Glutamatergic neuron (in vitro differentiated cells): ENCODE data around the gene FGF7. TPM values are rescaled to one million over a fixed set of nuclear protein-coding genes. Genes with fewer than 3 reads are reported as not detected.
"Not testable (repeated sequence)": the region's sequence is repeated elsewhere in the genome, so short reads cannot be mapped to it uniquely, and the experiment has no call there.

Experiments used
- DNase-seq: peaks from one replicate; pipeline ENCODE4 v3.0.0; 2022
- H3K27ac Mint-ChIP-seq: one replicate; pipeline ENCODE4 v1.8.0; 2020; ENCODE audit warnings: mild to moderate bottlenecking, mixed read lengths, inconsistent platforms; ENCODE audit not compliant: unreplicated experiment
- H3K27me3 Mint-ChIP-seq: one replicate; pipeline ENCODE4 v1.8.0; 2020; ENCODE audit warnings: mild to moderate bottlenecking, moderate library complexity, mixed read lengths, inconsistent platforms; ENCODE audit not compliant: unreplicated experiment
- H3K36me3 Mint-ChIP-seq: one replicate; pipeline ENCODE4 v1.8.0; 2020; ENCODE audit warnings: mild to moderate bottlenecking, mixed read lengths, inconsistent platforms; ENCODE audit not compliant: unreplicated experiment
- H3K4me1 Mint-ChIP-seq: one replicate; pipeline ENCODE4 v1.8.0; 2020; ENCODE audit warnings: mild to moderate bottlenecking, low read depth, mixed read lengths, inconsistent platforms; ENCODE audit not compliant: unreplicated experiment
- H3K4me3 Mint-ChIP-seq: one replicate; pipeline ENCODE4 v1.8.0; 2020; ENCODE audit warnings: mild to moderate bottlenecking, mixed read lengths, inconsistent platforms; ENCODE audit not compliant: unreplicated experiment
- H3K9me3 Mint-ChIP-seq: one replicate; pipeline ENCODE4 v1.8.0; 2020; ENCODE audit warnings: mild to moderate bottlenecking, moderate library complexity, mixed read lengths, inconsistent platforms; ENCODE audit not compliant: unreplicated experiment
- total RNA-seq: library from RNA; stranded (reverse); fragmentation: NEBNext Ultra II Directional; extraction: Animal tissue kit (Norgen Biotek cat#: 25700); gene quantifications from one replicate; pipeline ENCODE4 v1.2.1, GENCODE V29; 2021; ENCODE audit not compliant: unreplicated experiment
- TF ChIP-seq, protein P1 (sequence below): fragments of 200-600 bp; sonication (generic); IDR thresholded peaks from one replicate; pipeline ENCODE4 v1.5.0; 2021; ENCODE audit not compliant: partially characterized antibody, unreplicated experiment

FGF7 gene
- total RNA-seq, 1 donor from 2014 or later = 0.07 TPM

DNA sequence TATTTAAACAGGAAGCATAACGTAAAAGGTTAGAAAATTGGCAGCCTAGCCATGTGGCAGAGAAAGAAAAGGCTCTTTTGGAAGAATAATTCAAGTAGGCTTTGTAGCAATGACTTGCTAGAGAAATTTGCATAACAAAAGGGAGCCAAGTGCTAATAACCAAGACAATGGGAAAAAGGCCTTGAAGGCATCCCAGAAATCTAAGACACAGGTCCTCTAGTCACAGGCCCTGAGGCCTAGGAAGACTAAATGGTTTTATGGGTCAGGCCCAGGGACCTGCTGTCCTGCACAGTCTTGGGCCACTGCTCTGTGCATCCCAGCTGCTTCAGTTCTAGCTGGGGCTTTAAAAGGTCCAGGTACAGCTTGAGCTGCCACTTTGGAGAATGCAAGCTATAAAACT, 78.5 kb downstream of the FGF7 start:
- no peak overlapping the region for H3K27ac Mint-ChIP-seq
- TF ChIP-seq, protein P1, sequence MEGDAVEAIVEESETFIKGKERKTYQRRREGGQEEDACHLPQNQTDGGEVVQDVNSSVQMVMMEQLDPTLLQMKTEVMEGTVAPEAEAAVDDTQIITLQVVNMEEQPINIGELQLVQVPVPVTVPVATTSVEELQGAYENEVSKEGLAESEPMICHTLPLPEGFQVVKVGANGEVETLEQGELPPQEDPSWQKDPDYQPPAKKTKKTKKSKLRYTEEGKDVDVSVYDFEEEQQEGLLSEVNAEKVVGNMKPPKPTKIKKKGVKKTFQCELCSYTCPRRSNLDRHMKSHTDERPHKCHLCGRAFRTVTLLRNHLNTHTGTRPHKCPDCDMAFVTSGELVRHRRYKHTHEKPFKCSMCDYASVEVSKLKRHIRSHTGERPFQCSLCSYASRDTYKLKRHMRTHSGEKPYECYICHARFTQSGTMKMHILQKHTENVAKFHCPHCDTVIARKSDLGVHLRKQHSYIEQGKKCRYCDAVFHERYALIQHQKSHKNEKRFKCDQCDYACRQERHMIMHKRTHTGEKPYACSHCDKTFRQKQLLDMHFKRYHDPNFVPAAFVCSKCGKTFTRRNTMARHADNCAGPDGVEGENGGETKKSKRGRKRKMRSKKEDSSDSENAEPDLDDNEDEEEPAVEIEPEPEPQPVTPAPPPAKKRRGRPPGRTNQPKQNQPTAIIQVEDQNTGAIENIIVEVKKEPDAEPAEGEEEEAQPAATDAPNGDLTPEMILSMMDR = no peak
- peaks cover 3% of the 10 kb centered on the region for H3K9me3 Mint-ChIP-seq

DNA sequence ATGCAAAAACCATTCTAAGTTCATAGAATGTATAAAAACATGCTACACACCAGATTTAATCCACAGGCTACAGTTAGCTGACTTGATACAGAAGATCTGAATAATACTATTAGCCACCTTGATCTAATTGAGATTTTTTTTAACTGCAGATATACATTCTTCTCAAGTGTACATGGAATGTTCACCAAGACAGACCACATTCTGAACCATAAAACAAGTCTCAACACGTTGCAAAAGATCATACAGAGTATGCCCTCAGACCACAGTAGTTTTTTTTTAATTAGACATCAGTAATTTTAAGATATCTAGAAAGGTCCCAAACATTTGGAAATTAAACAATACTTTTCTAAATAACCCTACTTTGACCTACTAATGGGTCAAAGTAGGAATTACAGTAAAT, 83.3 kb downstream of the FGF7 start:
- peaks cover 8% of the 10 kb centered on the region for H3K36me3 Mint-ChIP-seq
- H3K9me3 Mint-ChIP-seq = peaks cover 2% of the 10 kb centered on the region
- no peak overlapping the region for H3K27ac Mint-ChIP-seq
- no peaks in the 10 kb centered on the region for H3K27me3 Mint-ChIP-seq
- no peaks in the 10 kb centered on the region for H3K4me1 Mint-ChIP-seq
- H3K4me3 Mint-ChIP-seq = no peak overlapping the region
- DNase-seq = no peak
- TF ChIP-seq, protein P1 = no peak

More for the DNA sequence above, 78.5 kb downstream of the FGF7 start:
- no peaks in the 10 kb centered on the region for H3K4me1 Mint-ChIP-seq
- H3K4me3 Mint-ChIP-seq = no peak overlapping the region
- DNase-seq = no peak
- no peaks in the 10 kb centered on the region for H3K27me3 Mint-ChIP-seq
- H3K36me3 Mint-ChIP-seq = peaks cover 14% of the 10 kb centered on the region

- H3K36me3 Mint-ChIP-seq = peaks cover 5% of the 10 kb centered on the region
- no peaks in the 10 kb centered on the region for H3K27me3 Mint-ChIP-seq
- H3K27ac Mint-ChIP-seq = no peak overlapping the region
- no peaks in the 10 kb centered on the region for H3K9me3 Mint-ChIP-seq
- H3K4me3 Mint-ChIP-seq = no peak overlapping the region
- TF ChIP-seq, protein P1 = no peak
- DNase-seq = no peak
- no peaks in the 10 kb centered on the region for H3K4me1 Mint-ChIP-seq
These were observed 84.2 kb downstream of the FGF7 start for GRCh38 chr15:49507261-49507660.

DNA sequence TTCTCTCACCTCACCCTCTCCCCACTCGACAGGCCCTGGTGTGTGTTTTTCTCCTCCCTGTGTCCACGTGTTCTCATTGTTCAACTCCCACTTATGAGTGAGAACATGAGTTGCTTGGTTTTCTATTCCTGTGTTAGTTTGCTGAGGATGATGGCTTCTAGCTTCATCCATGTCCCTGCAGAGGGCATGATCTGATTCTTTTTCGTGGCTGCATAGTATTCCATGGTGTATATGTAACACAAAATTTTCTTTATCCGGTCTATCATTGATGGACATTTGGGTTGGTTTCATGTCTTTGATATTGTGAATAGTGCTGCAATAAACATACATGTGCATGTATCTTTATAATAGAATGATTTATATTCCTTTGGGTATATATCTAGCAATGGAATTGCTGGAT, 89.7 kb downstream of the FGF7 start:
- H3K36me3 Mint-ChIP-seq, H3K27ac Mint-ChIP-seq, H3K9me3 Mint-ChIP-seq, H3K4me1 Mint-ChIP-seq, H3K27me3 Mint-ChIP-seq, H3K4me3 Mint-ChIP-seq, DNase-seq: not testable (repeated sequence)

- DNase-seq = no peak
- H3K27me3 Mint-ChIP-seq = peaks cover 1% of the 10 kb centered on the region
These were observed 98.8 kb downstream of the FGF7 start for GRCh38 chr15:49521802-49522201.

More at GRCh38 chr15:49521802-49522201, 98.8 kb downstream of the FGF7 start:
- no peaks in the 10 kb centered on the region for H3K4me1 Mint-ChIP-seq
- H3K27ac Mint-ChIP-seq = no peak overlapping the region
- TF ChIP-seq, protein P1 = no peak
- peaks cover 13% of the 10 kb centered on the region for H3K36me3 Mint-ChIP-seq
- H3K4me3 Mint-ChIP-seq = no peak overlapping the region
- peaks cover 12% of the 10 kb centered on the region for H3K9me3 Mint-ChIP-seq
